HEK293T (cell line): ENCODE measurements around the gene TYRO3.
"Not testable (repeated sequence)": the region's sequence is repeated elsewhere in the genome, so short reads cannot be mapped to it uniquely, and the experiment has no call there.

Source experiments
- ARNT ChIP-seq: fragments of 450-650 bp; IDR thresholded peaks from 2 replicates; pipeline ENCODE4 v1.6.1; 2017; ENCODE audit warnings: mild to moderate bottlenecking
- CTBP1 ChIP-seq: fragments of 450-650 bp; IDR thresholded peaks from 2 replicates; pipeline ENCODE4 v1.6.1; 2016; ENCODE audit warnings: borderline replicate concordance
- ELF4 ChIP-seq: fragments of 450-650 bp; IDR thresholded peaks from 2 replicates; pipeline ENCODE4 v1.6.1; 2017; ENCODE audit warnings: antibody characterized with exemption
- FOXA1 ChIP-seq: fragments of 450-650 bp; IDR thresholded peaks from 2 replicates; pipeline ENCODE4 v1.6.1; 2016; ENCODE audit warnings: mild to moderate bottlenecking
- HDGF ChIP-seq: fragments of 450-650 bp; IDR thresholded peaks from 2 replicates; pipeline ENCODE4 v1.6.1; 2017; ENCODE audit warnings: antibody characterized with exemption, borderline replicate concordance
- L3MBTL2 ChIP-seq: fragments of 450-650 bp; conservative IDR thresholded peaks from 2 replicates; pipeline ENCODE4 v1.6.1; 2016; ENCODE audit warnings: mild to moderate bottlenecking
- LEF1 ChIP-seq: fragments of 450-650 bp; IDR thresholded peaks from 2 replicates; pipeline ENCODE4 v1.6.1; 2017; ENCODE audit warnings: mild to moderate bottlenecking, borderline replicate concordance
- SP1 ChIP-seq: fragments of 450-650 bp; IDR thresholded peaks from 2 replicates; pipeline ENCODE4 v1.6.1; 2017
- SUZ12 ChIP-seq: fragments of 450-650 bp; IDR thresholded peaks from 2 replicates; pipeline ENCODE4 v1.6.1; 2016; ENCODE audit warnings: mild to moderate bottlenecking
- TARDBP ChIP-seq: fragments of 450-650 bp; IDR thresholded peaks from 2 replicates; pipeline ENCODE4 v1.6.1; 2016
- TF ChIP-seq, protein P1 (sequence below): fragments of 450-650 bp; IDR thresholded peaks from 2 replicates; pipeline ENCODE4 v1.6.1; 2016

DNA sequence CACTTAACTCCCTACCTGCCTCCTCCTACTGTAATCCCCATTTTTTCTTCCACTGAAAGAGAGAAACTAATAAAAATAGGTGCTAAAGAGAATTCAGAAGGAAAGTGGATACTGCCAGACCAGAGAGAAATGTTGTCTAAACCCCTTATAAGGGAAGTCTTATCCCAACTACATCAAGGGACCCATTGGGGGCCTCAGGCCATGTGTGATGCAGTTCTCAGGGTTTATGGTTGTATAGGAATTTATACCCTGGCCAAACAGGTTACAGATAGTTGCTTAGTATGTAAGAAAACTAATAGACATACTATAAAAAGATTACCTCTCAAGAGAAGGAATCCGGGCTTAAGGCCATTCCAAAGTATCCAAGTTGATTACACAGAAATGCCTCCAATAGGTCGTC lies 30.6 kb downstream of the TYRO3 start:
- TF ChIP-seq, protein P1, sequence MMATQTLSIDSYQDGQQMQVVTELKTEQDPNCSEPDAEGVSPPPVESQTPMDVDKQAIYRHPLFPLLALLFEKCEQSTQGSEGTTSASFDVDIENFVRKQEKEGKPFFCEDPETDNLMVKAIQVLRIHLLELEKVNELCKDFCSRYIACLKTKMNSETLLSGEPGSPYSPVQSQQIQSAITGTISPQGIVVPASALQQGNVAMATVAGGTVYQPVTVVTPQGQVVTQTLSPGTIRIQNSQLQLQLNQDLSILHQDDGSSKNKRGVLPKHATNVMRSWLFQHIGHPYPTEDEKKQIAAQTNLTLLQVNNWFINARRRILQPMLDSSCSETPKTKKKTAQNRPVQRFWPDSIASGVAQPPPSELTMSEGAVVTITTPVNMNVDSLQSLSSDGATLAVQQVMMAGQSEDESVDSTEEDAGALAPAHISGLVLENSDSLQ = not testable (repeated sequence)
- not testable (repeated sequence) for TF ChIP-seq SP1, TARDBP, CTBP1, L3MBTL2, HDGF, FOXA1, ARNT, SUZ12, LEF1, ELF4
